OCI-LY7 (cell line): Measurements from ENCODE around the gene TTC16.

ENCODE experiments used
- EZH2phosphoT487 ChIP-seq: fragments of 200-600 bp; sonication (generic); IDR thresholded peaks from 2 replicates; pipeline ENCODE4 v1.6.1; 2018; ENCODE audit warnings: low read depth, borderline replicate concordance, mild to moderate bottlenecking, mixed run types, antibody characterized with exemption, low read length, moderate library complexity, mixed read lengths
- TF ChIP-seq, protein P1 (sequence below): fragments of 200-600 bp; sonication (generic); conservative IDR thresholded peaks from 2 replicates; pipeline ENCODE4 v1.5.1; 2014; ENCODE audit warnings: mild to moderate bottlenecking, antibody characterized with exemption, low read length, moderate library complexity, mixed read lengths

DNA sequence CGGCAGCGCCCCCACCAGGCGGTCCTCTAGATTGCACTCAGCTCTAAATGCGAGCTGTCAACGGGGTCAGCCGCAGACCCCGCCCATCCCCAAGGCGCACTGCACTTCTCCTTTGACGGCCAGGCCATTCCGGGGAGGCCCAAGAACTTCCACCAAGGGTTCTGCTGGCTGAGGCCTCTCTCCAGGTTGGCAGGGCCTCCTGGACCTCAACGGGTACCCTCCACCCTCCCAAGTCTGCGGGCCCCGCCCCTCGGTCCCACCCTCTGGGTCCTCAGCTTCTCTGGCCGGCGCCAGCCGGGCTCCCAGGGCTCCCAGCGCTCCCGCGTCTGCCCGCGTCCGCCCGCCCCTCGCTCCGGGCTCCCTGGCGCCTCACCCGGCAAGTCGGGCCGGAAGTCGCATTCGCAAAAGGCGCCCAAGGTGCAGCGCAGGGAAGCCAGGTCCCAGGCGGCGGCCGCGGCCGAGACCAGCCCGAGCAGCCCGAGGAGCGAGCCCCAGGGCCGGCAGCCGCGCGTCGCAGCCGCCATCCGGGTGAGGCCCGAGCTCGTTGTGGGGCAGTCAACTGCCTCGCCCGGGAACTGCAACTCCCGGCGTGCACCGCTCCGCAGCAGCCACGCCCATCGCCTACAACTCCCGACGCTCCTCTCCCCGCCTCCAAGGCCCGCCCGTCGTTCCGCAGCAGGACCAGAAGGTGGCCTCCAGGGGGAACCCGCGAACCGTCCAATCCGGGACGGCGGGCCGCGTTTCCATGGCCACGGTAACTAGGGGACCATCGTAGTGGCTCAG is 19.1 kb downstream of the TTC16 start, which contains the start of gene TOR2A:
- TF ChIP-seq, protein P1, sequence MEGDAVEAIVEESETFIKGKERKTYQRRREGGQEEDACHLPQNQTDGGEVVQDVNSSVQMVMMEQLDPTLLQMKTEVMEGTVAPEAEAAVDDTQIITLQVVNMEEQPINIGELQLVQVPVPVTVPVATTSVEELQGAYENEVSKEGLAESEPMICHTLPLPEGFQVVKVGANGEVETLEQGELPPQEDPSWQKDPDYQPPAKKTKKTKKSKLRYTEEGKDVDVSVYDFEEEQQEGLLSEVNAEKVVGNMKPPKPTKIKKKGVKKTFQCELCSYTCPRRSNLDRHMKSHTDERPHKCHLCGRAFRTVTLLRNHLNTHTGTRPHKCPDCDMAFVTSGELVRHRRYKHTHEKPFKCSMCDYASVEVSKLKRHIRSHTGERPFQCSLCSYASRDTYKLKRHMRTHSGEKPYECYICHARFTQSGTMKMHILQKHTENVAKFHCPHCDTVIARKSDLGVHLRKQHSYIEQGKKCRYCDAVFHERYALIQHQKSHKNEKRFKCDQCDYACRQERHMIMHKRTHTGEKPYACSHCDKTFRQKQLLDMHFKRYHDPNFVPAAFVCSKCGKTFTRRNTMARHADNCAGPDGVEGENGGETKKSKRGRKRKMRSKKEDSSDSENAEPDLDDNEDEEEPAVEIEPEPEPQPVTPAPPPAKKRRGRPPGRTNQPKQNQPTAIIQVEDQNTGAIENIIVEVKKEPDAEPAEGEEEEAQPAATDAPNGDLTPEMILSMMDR: peak; percentile 93
- TF ChIP-seq EZH2phosphoT487: no peak
